Fibroblast of the aortic adventitia (primary cell): ENCODE results near the gene SLC22A1. TPM values are rescaled to one million over a fixed set of nuclear protein-coding genes. Genes with fewer than 3 reads are reported as not detected.

Experiments used
- DNase-seq: peaks from one replicate; pipeline ENCODE4 v3.0.0-alpha.2; 2010; ENCODE audit warnings: low read depth
- H3K4me3 ChIP-seq: 2 replicates; pipeline ENCODE4 v1.5.1; 2011; ENCODE audit warnings: low read depth, mild to moderate bottlenecking, control low read depth, low read length, moderate library complexity
- CTCF ChIP-seq: IDR thresholded peaks from 2 replicates; pipeline ENCODE4 v1.5.1; 2011; ENCODE audit warnings: mild to moderate bottlenecking, low read length, control low read depth, inconsistent platforms; ENCODE audit not compliant: insufficient read depth
- small RNA-seq: library from RNA; depleted of rRNA; stranded (forward); fragments of <200 nt; gene quantifications from one replicate; pipeline ENCODE3, GENCODE V24; 2012
- total RNA-seq: library from RNA; depleted of rRNA; stranded (reverse); fragments of >200 nt; gene quantifications from 2 replicates; pipeline ENCODE4 v1.2.3, GENCODE V29; 2012; ENCODE audit warnings: low replicate concordance

The SLC22A1 gene
- total RNA-seq, 1 donor = 0.09 TPM

GRCh38 chr6:160203953-160204352 is 82.3 kb downstream of the SLC22A1 start:
- DNase-seq = no peak
- no peak for TF ChIP-seq CTCF
- H3K4me3 ChIP-seq = no peak overlapping the region

GRCh38 chr6:160204710-160205109 is 83.1 kb downstream of the SLC22A1 start:
- no peak for DNase-seq
- TF ChIP-seq CTCF = no peak

GRCh38 chr6:160207618-160208017 is 86.0 kb downstream of the SLC22A1 start:
- TF ChIP-seq CTCF = no peak
- DNase-seq = no peak
- no peak overlapping the region for H3K4me3 ChIP-seq

More at GRCh38 chr6:160204710-160205109, 83.1 kb downstream of the SLC22A1 start:
- H3K4me3 ChIP-seq = no peak overlapping the region

Small RNA genes within 50 kb of the gene (small RNA-seq; reads per million reads assigned to genes)
- gene AL645733.1 = not detected

Other genes with a start within 250 kb of the SLC22A1 start
- gene MAS1, start 230.8 kb upstream of the SLC22A1 start, total RNA-seq = under 0.01 and 0.08 TPM in 2 replicates
- gene IGF2R, start 152.7 kb upstream of the SLC22A1 start, total RNA-seq = 112 and 133 TPM in 2 replicates
- gene SLC22A2, start 137.0 kb downstream of the SLC22A1 start, total RNA-seq = not detected in 2 replicates
- 0.72 and 1.5 TPM in 2 replicates for gene SLC22A3, start 226.6 kb downstream of the SLC22A1 start, total RNA-seq